ENCODE results near the gene MSI1. TPM values are rescaled to one million over a fixed set of nuclear protein-coding genes. Genes with fewer than 3 reads are reported as not detected.

Gene MSI1
- total and polyA plus RNA-seq, 10 of the 15 experiments (the other 5 are each of a cell fraction or from before 2014, with no cell fraction given): 0.04 TPM; not detected in 9

DNA sequence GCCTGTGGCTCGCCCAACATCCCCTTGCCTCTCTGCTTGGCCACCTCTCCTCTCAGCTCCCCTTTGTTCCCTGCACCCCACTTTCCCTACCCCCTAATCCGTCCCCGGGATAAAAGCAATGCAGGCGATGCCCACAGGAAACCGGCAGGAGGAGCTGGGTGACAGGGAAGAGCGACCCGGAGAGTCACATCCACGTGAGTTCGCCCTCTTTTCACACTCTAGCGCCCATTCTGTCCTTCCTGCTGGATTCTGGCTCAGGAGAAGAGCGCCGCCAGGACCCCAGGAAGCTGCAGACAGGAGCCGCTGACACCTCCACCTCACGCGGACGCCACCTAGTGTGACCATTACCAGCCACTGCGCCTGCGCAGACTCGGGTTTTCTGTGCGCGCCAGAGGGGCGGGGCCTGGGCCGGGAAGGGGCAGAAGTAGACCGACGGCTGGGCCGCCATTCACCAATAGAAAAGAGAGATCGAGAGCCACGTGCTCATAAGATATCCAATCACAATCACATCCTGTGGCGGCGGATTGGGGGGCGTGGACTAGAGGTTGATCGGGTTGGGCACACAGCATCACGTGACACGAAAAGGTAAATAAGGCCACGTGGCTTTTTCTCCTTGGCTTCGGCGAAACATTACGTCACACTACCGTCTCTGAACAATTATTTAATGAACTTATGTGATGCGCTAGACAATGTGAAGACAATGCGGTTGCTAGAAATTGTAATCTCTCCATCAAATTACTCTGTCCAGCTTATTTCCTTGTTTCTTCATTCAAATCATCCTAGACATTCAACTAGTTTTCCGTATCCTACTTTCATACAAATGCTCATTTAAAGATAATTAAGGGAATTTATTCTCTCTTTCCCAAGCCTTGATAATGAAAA lies 51.5 kb downstream of the MSI1 start (continued):
- TF ChIP-seq SUZ12 (IDR thresholded peaks at IDR 0.05; ENCODE audit: unreplicated experiment) (no peak), POU2F2 (IDR thresholded peaks at IDR 0.05; ENCODE audit: borderline replicate concordance, low read depth, low read length) (no peak), TAF1 (IDR thresholded peaks at IDR 0.05; ENCODE audit: borderline replicate concordance, low read depth, low read length) (peak; percentile 95), IRF4 (IDR thresholded peaks at IDR 0.05; ENCODE audit: low read depth, low read length) (no peak), RELA (IDR thresholded peaks at IDR 0.05; ENCODE audit: borderline replicate concordance, partially characterized antibody) (peak; percentile 87), ZZZ3 (IDR thresholded peaks at IDR 0.05; ENCODE audit: control insufficient read depth, insufficient read length, low read depth) (no peak), HDGF (IDR thresholded peaks at IDR 0.05) (peak; percentile 56; the same call in 1 of the 2 replicates), NR2C2 (IDR thresholded peaks at IDR 0.05; ENCODE audit: borderline replicate concordance, control insufficient read depth, insufficient read length, low read depth) (no peak), TBL1XR1 (IDR thresholded peaks at IDR 0.05; ENCODE audit: low read depth, low read length) (no peak; the same call in 1 of the 2 replicates), POLR2A (IDR thresholded peaks at IDR 0.05; ENCODE audit: low read depth, low read length) (peak; percentile 95), BACH1 (IDR thresholded peaks at IDR 0.05; ENCODE audit: borderline replicate concordance) (peak; percentile 37; the same call in 1 of the 2 replicates), RFX5 (IDR thresholded peaks at IDR 0.05; ENCODE audit: low read depth, low read length) (no peak), PAX8 (IDR thresholded peaks at IDR 0.05) (no peak), STAT1 (conservative IDR thresholded peaks at IDR 0.05) (no peak)
- TF ChIP-seq, protein P1, sequence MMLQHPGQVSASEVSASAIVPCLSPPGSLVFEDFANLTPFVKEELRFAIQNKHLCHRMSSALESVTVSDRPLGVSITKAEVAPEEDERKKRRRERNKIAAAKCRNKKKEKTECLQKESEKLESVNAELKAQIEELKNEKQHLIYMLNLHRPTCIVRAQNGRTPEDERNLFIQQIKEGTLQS (IDR thresholded peaks at IDR 0.05; ENCODE audit: borderline replicate concordance, extremely low read depth, low read depth, low read length): peak; percentile 87; the same call in 1 of the 2 replicates
- TF ChIP-seq, protein P2, sequence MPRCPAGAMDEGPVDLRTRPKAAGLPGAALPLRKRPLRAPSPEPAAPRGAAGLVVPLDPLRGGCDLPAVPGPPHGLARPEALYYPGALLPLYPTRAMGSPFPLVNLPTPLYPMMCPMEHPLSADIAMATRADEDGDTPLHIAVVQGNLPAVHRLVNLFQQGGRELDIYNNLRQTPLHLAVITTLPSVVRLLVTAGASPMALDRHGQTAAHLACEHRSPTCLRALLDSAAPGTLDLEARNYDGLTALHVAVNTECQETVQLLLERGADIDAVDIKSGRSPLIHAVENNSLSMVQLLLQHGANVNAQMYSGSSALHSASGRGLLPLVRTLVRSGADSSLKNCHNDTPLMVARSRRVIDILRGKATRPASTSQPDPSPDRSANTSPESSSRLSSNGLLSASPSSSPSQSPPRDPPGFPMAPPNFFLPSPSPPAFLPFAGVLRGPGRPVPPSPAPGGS (IDR thresholded peaks at IDR 0.05; ENCODE audit: borderline replicate concordance, insufficient read depth, low read depth, low read length, poor library complexity, severe bottlenecking): no peak
- TF ChIP-seq, protein P3, sequence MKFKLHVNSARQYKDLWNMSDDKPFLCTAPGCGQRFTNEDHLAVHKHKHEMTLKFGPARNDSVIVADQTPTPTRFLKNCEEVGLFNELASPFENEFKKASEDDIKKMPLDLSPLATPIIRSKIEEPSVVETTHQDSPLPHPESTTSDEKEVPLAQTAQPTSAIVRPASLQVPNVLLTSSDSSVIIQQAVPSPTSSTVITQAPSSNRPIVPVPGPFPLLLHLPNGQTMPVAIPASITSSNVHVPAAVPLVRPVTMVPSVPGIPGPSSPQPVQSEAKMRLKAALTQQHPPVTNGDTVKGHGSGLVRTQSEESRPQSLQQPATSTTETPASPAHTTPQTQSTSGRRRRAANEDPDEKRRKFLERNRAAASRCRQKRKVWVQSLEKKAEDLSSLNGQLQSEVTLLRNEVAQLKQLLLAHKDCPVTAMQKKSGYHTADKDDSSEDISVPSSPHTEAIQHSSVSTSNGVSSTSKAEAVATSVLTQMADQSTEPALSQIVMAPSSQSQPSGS (IDR thresholded peaks at IDR 0.05; ENCODE audit: low read length): no peak

Data from GM12878 (cell line).